SK-N-MC (cell line): ENCODE data around the gene BCAP31.
"Not testable (repeated sequence)": the region's sequence is repeated elsewhere in the genome, so short reads cannot be mapped to it uniquely, and the experiment has no call there.

Experiments used
- DNase-seq: peaks from one replicate; pipeline ENCODE4 v3.0.0-alpha.2; 2011; ENCODE audit warnings: low read depth, low spot score
- H3K27ac ChIP-seq: fragments of 200-600 bp; sonication (generic); 2 replicates; pipeline ENCODE4 v1.5.1; 2016; ENCODE audit warnings: mixed run types
- H3K36me3 ChIP-seq: fragments of 200-600 bp; sonication (generic); 2 replicates; pipeline ENCODE4 v1.6.1; 2017; ENCODE audit warnings: antibody characterized with exemption, low read length, mixed read lengths; ENCODE audit not compliant: insufficient read depth
- H3K4me3 ChIP-seq: fragments of 200-600 bp; sonication (generic); 2 replicates; pipeline ENCODE4 v1.5.1; 2016
- H3K9ac ChIP-seq: fragments of 200-600 bp; sonication (generic); 2 replicates; pipeline ENCODE4 v1.8.0; 2017; ENCODE audit warnings: mixed run types, mixed read lengths; ENCODE audit not compliant: insufficient read length
- H3K9me3 ChIP-seq: fragments of 200-600 bp; sonication (generic); 2 replicates; pipeline ENCODE4 v1.6.1; 2017; ENCODE audit warnings: low read depth, mild to moderate bottlenecking, antibody characterized with exemption, low read length, moderate library complexity, mixed read lengths
- EZH2 ChIP-seq: fragments of 200-600 bp; sonication (generic); IDR thresholded peaks from one replicate; pipeline ENCODE4 v1.6.1; 2017; ENCODE audit warnings: antibody characterized with exemption
- FOXP2 ChIP-seq: optimal IDR thresholded peaks from 2 replicates; pipeline ENCODE3; 2011; ENCODE audit warnings: mild to moderate bottlenecking, moderate library complexity; ENCODE audit not compliant: insufficient read depth; ENCODE audit errors: extremely low read length, control extremely low read depth
- POLR2AphosphoS5 ChIP-seq: IDR thresholded peaks from 2 replicates; pipeline ENCODE4 v1.6.1; 2012; ENCODE audit warnings: mild to moderate bottlenecking, low read depth, low read length, borderline replicate concordance

BCAP31 gene

GRCh38 chrX:153731845-153732215 lies 7.6 kb upstream of the BCAP31 start:
- no peak for DNase-seq
- no peak overlapping the region for H3K4me3 ChIP-seq
- H3K36me3 ChIP-seq: no peaks in the 10 kb centered on the region
- no peaks in the 10 kb centered on the region for H3K9me3 ChIP-seq
- H3K27ac ChIP-seq: no peak overlapping the region
- no peak overlapping the region for H3K9ac ChIP-seq
- TF ChIP-seq POLR2AphosphoS5 (no peak), EZH2 (no peak), FOXP2 (no peak)

GRCh38 chrX:153731117-153731844 lies 7.1 kb upstream of the BCAP31 start:
- Histone ChIP-seq H3K9me3 (no peaks in the 10 kb centered on the region), H3K27ac (no peak overlapping the region), H3K36me3 (no peaks in the 10 kb centered on the region), H3K9ac (no peak overlapping the region), H3K4me3 (no peak overlapping the region)
- DNase-seq: no peak
- TF ChIP-seq POLR2AphosphoS5 (no peak), FOXP2 (no peak), EZH2 (no peak)

- not testable (repeated sequence) for H3K9me3 ChIP-seq, H3K27ac ChIP-seq
Measured at GRCh38 chrX:153730115-153730514, 5.9 kb upstream of the BCAP31 start.

GRCh38 chrX:153728951-153729631 lies 4.9 kb upstream of the BCAP31 start:
- Histone ChIP-seq H3K9me3 (no peaks in the 10 kb centered on the region), H3K27ac (no peak overlapping the region), H3K36me3 (no peaks in the 10 kb centered on the region), H3K9ac (no peak overlapping the region), H3K4me3 (no peak overlapping the region)
- TF ChIP-seq EZH2: no peak
- no peak for TF ChIP-seq FOXP2
- no peak for TF ChIP-seq POLR2AphosphoS5
- DNase-seq: no peak

More at GRCh38 chrX:153730115-153730514, 5.9 kb upstream of the BCAP31 start:
- DNase-seq, H3K4me3 ChIP-seq, H3K9ac ChIP-seq, H3K36me3 ChIP-seq: not testable (repeated sequence)

GRCh38 chrX:153728095-153728494 lies 3.9 kb upstream of the BCAP31 start:
- no peaks in the 10 kb centered on the region for H3K9me3 ChIP-seq

GRCh38 chrX:153727123-153727931 lies 3.1 kb upstream of the BCAP31 start:
- no peak for DNase-seq
- peak overlapping the region; percentile 61 for H3K4me3 ChIP-seq
- peaks cover 4% of the 10 kb centered on the region for H3K36me3 ChIP-seq
- TF ChIP-seq POLR2AphosphoS5: no peak
- TF ChIP-seq EZH2: no peak
- no peak for TF ChIP-seq FOXP2
- H3K9ac ChIP-seq: no peak overlapping the region
- H3K9me3 ChIP-seq: no peaks in the 10 kb centered on the region
- peak overlapping the region; percentile 60 for H3K27ac ChIP-seq

More at GRCh38 chrX:153728095-153728494, 3.9 kb upstream of the BCAP31 start:
- Histone ChIP-seq H3K36me3 (no peaks in the 10 kb centered on the region), H3K4me3 (no peak overlapping the region), H3K27ac (no peak overlapping the region), H3K9ac (no peak overlapping the region)
- no peak for TF ChIP-seq POLR2AphosphoS5
- no peak for TF ChIP-seq FOXP2
- no peak for DNase-seq

GRCh38 chrX:153726286-153727122 lies 2.3 kb upstream of the BCAP31 start:
- Histone ChIP-seq H3K9me3 (no peaks in the 10 kb centered on the region), H3K36me3 (peaks cover 10% of the 10 kb centered on the region), H3K27ac (peak overlapping the region; percentile 60), H3K9ac (no peak overlapping the region), H3K4me3 (peak overlapping the region; percentile 61)
- no peak for DNase-seq
- TF ChIP-seq EZH2 (no peak), POLR2AphosphoS5 (no peak), FOXP2 (no peak)

GRCh38 chrX:153725832-153726285 lies 1.7 kb upstream of the BCAP31 start:
- no peak overlapping the region for H3K27ac ChIP-seq
- no peak for TF ChIP-seq EZH2
- TF ChIP-seq POLR2AphosphoS5: no peak
- no peak for TF ChIP-seq FOXP2
- peaks cover 12% of the 10 kb centered on the region for H3K36me3 ChIP-seq
- H3K4me3 ChIP-seq: no peak overlapping the region
- no peaks in the 10 kb centered on the region for H3K9me3 ChIP-seq
- H3K9ac ChIP-seq: no peak overlapping the region
- no peak for DNase-seq
